GM06990 (cell line): Measurements from ENCODE around the gene NCSTN.

Source experiments
- DNase-seq: peaks from one replicate; pipeline ENCODE4 v3.0.0-alpha.2; 2011; ENCODE audit not compliant: insufficient read length; ENCODE audit errors: extremely low read depth
- H3K27me3 ChIP-seq: replicated peaks from 2 replicates; pipeline ENCODE4 v1.6.0; 2011; ENCODE audit warnings: low read length; ENCODE audit not compliant: control insufficient read depth, insufficient read depth
- H3K36me3 ChIP-seq: 2 replicates; pipeline ENCODE4 v1.5.1; 2011; ENCODE audit warnings: low read length; ENCODE audit not compliant: control insufficient read depth, insufficient read depth
- H3K4me3 ChIP-seq: replicated peaks from 2 replicates; pipeline ENCODE4 v1.5.1; 2011; ENCODE audit warnings: low read depth, mild to moderate bottlenecking, control low read depth, low read length
- CTCF ChIP-seq: IDR thresholded peaks from 2 replicates; pipeline ENCODE4 v1.5.1; 2011; ENCODE audit warnings: low read length, control low read depth, mild to moderate bottlenecking, inconsistent platforms; ENCODE audit not compliant: insufficient read depth, poor library complexity, severe bottlenecking

NCSTN gene

DNA sequence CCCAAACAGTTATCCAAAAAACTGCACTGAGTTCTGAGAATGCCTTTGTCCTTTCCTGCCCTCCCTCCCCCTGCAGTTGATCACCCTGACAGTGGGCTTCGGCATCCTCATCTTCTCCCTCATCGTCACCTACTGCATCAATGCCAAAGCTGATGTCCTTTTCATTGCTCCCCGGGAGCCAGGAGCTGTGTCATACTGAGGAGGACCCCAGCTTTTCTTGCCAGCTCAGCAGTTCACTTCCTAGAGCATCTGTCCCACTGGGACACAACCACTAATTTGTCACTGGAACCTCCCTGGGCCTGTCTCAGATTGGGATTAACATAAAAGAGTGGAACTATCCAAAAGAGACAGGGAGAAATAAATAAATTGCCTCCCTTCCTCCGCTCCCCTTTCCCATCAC lies 14.9 kb downstream of the NCSTN start:
- DNase-seq = no peak
- TF ChIP-seq CTCF = no peak
- H3K4me3 ChIP-seq = no peak overlapping the region
- no peaks in the 10 kb centered on the region for H3K27me3 ChIP-seq
- peaks cover 45% of the 10 kb centered on the region for H3K36me3 ChIP-seq

DNA sequence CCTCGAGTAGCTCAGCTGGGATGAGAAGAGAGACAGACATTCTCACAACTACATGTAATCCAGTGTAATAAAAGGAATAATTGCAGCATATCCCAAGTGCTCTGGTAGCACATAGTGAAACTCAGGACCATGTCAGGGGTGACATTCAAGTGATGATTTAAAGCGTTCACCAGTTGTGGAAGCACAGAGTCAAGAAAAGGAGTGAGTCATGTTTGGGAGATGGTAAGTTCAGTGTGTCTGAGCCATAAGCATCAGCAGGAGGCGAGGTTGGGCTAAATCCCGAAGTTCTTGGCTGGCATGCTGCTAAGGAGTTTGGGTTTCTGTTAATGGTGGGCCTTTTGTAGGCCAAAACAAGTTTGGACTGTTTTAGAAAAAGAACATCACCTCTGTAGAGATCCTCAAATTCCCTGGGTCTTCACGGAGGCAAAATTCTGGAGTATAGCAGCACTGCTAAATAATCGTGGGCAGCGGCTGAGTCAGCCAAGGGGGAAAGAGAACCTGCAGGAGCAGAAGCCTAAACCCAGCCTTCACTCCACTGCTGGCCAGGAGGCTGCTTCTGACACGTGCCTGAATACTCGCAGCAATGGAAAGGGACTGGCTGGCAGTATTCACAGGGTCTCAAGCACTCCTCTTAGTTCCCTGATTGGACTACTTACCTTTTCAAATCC lies 16.5 kb downstream of the NCSTN start:
- TF ChIP-seq CTCF = no peak
- no peak for DNase-seq
- Histone ChIP-seq H3K36me3 (peaks cover 32% of the 10 kb centered on the region), H3K27me3 (no peaks in the 10 kb centered on the region), H3K4me3 (no peak overlapping the region)

DNA sequence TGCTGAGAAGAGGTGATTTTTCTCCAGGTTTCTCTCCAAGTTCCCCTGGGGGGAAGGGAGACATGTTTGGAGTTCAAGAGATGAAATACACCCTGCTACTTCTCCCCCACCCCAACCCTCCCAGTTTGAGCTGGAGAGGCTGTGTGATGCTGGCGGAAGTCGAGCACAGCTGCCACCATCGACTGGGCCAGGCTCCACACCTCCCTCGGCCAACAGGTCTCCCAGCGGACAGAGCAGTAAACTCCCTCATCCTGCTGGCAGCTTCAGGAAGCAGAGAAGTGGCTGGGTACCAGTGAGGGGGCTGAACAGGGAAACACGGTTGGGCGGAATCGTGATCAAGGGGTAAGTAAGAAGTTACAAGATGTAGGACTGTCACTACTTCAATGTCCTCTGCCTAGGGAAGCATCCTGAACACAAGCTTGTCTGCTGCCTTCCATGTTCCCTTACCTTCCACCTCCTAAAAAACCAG lies 17.1 kb downstream of the NCSTN start:
- H3K27me3 ChIP-seq = no peaks in the 10 kb centered on the region
- no peak for TF ChIP-seq CTCF
- DNase-seq = no peak
- H3K36me3 ChIP-seq = peaks cover 30% of the 10 kb centered on the region
- H3K4me3 ChIP-seq = no peak overlapping the region

DNA sequence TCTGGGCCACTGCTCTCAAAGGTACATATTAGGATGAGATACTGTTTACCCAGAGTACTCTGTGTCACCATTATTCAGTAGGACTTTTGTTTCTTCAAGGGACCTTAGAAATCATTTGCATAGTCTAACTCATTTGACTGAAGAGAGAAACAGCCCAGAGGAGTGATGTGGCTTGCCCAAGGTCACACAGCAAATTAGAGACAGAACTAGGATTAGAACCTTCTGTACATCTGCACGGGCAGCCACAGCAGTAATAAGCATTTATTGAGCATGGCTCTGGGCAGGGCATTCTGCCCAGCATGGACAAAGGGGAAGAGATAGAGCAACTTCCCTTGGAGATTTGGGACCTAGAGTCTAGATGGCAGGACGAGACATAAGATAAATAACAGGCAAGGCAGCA lies 18.0 kb downstream of the NCSTN start:
- no peak for DNase-seq
- no peak for TF ChIP-seq CTCF
- Histone ChIP-seq H3K4me3 (no peak overlapping the region), H3K27me3 (no peaks in the 10 kb centered on the region), H3K36me3 (peaks cover 23% of the 10 kb centered on the region)

DNA sequence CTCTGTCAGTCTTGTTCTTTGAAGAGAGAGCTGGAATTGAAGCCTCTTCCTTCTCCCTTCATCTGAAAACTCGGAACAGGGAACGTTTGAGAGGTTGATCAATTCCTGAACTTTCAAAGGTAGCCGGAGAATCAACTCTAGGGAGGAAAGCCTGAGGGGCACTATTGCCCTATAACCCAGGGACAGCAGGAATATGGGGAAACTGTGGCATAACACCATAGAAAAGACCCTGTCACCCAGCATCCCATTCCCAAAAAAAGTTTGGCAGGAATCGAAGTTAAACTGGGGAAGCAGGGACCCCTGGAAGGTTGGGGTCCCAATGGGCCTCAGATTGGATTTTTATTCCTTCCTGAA lies 18.6 kb downstream of the NCSTN start:
- no peak overlapping the region for H3K4me3 ChIP-seq
- H3K27me3 ChIP-seq = no peaks in the 10 kb centered on the region
- H3K36me3 ChIP-seq = peaks cover 21% of the 10 kb centered on the region
- no peak for DNase-seq
- no peak for TF ChIP-seq CTCF

GRCh38 chr1:160362168-160362957 lies 19.2 kb downstream of the NCSTN start:
- Histone ChIP-seq H3K4me3 (no peak overlapping the region), H3K36me3 (peaks cover 17% of the 10 kb centered on the region), H3K27me3 (no peaks in the 10 kb centered on the region)
- no peak for DNase-seq
- TF ChIP-seq CTCF = no peak
